ENCODE results near the gene HNRNPUL2.
A peak's percentile ranks its signal among the peaks of the same experiment; 100 is the strongest.
"Not testable (repeated sequence)": the region's sequence is repeated elsewhere in the genome, so short reads cannot be mapped to it uniquely, and the experiment has no call there.

Gene HNRNPUL2

GRCh38 chr11:62727165-62727871 lies at the start of gene HNRNPUL2:
Gene HNRNPUL2 (minus strand): TSS chr11:62727457. CDS start chr11:62727156, 301 bp downstream.
- peak; percentile 99 for DNase-seq

- no peak for DNase-seq
These were observed 48.4 kb upstream of the HNRNPUL2 start for GRCh38 chr11:62775646-62776045.

GRCh38 chr11:62774407-62774806 lies 47.1 kb upstream of the HNRNPUL2 start:
- no peak for DNase-seq

- DNase-seq: peak; percentile 93
These were observed 44.1 kb upstream of the HNRNPUL2 start, which contains the start of gene TAF6L for GRCh38 chr11:62771144-62772021. Gene TAF6L (plus strand): TSS chr11:62771396. CDS start chr11:62775784, 4,388 bp downstream.

- no peak for DNase-seq
These were observed 43.5 kb upstream of the HNRNPUL2 start for GRCh38 chr11:62770778-62771143.

- not testable (repeated sequence) for DNase-seq
These were observed 33.6 kb upstream of the HNRNPUL2 start for GRCh38 chr11:62760867-62761227.

GRCh38 chr11:62757846-62758788 lies 30.9 kb upstream of the HNRNPUL2 start:
- no peak for DNase-seq

- no peak for DNase-seq
These were observed 27.9 kb upstream of the HNRNPUL2 start for GRCh38 chr11:62755086-62755615.

GRCh38 chr11:62753736-62754603 lies 26.7 kb upstream of the HNRNPUL2 start, which contains the start of gene ZBTB3:
Gene ZBTB3 (minus strand): TSS chr11:62754160. CDS start chr11:62753664, 496 bp downstream.
- peak; percentile 99 for DNase-seq

GRCh38 chr11:62752994-62753735 lies 25.9 kb upstream of the HNRNPUL2 start:
- no peak for DNase-seq

GRCh38 chr11:62752177-62752785 lies 25.0 kb upstream of the HNRNPUL2 start:
- no peak for DNase-seq

- not testable (repeated sequence) for DNase-seq
These were observed 22.7 kb upstream of the HNRNPUL2 start for GRCh38 chr11:62749931-62750330.

GRCh38 chr11:62747475-62748160 lies 20.4 kb upstream of the HNRNPUL2 start:
- no peak for DNase-seq

GRCh38 chr11:62737196-62737595 lies 9.9 kb upstream of the HNRNPUL2 start:
- no peak for DNase-seq

- peak; percentile 28 for DNase-seq
These were observed 5.6 kb upstream of the HNRNPUL2 start for GRCh38 chr11:62732830-62733229.

- not testable (repeated sequence) for DNase-seq
These were observed 2.8 kb upstream of the HNRNPUL2 start for GRCh38 chr11:62730076-62730475.

- peak; percentile 84 for DNase-seq
These were observed 1.1 kb upstream of the HNRNPUL2 start, which contains the start of gene TTC9C for GRCh38 chr11:62728171-62728988. Gene TTC9C (plus strand): TSS chr11:62728486. CDS start chr11:62728849, 363 bp downstream.

GRCh38 chr11:62727872-62728170 lies 564 bp upstream of the HNRNPUL2 start:
- peak; percentile 97 for DNase-seq

- DNase-seq: no peak
These were observed 417 bp downstream of the HNRNPUL2 start for GRCh38 chr11:62726915-62727164.
